Astrocyte of the cerebellum (primary cell): ENCODE measurements around the gene TTLL4.

Experiments
- DNase-seq: peaks from one replicate; pipeline ENCODE4 v3.0.0-alpha.2; 2011; ENCODE audit warnings: low read depth
- H3K4me3 ChIP-seq: 2 replicates; pipeline ENCODE4 v1.5.1; 2011; ENCODE audit warnings: mild to moderate bottlenecking, low read depth, low read length, moderate library complexity
- in situ Hi-C: cut with HindIII; loops from 2 replicates; pipeline ENCODE4 v1.10.0; 2017; ENCODE audit warnings: low sequenced_read_pairs
- TF ChIP-seq, protein P1 (sequence below): IDR thresholded peaks from 2 replicates; pipeline ENCODE4 v1.5.1; 2012; ENCODE audit warnings: low read length, low read depth, moderate library complexity, mild to moderate bottlenecking; ENCODE audit errors: missing control alignments

TTLL4 gene, protein sequence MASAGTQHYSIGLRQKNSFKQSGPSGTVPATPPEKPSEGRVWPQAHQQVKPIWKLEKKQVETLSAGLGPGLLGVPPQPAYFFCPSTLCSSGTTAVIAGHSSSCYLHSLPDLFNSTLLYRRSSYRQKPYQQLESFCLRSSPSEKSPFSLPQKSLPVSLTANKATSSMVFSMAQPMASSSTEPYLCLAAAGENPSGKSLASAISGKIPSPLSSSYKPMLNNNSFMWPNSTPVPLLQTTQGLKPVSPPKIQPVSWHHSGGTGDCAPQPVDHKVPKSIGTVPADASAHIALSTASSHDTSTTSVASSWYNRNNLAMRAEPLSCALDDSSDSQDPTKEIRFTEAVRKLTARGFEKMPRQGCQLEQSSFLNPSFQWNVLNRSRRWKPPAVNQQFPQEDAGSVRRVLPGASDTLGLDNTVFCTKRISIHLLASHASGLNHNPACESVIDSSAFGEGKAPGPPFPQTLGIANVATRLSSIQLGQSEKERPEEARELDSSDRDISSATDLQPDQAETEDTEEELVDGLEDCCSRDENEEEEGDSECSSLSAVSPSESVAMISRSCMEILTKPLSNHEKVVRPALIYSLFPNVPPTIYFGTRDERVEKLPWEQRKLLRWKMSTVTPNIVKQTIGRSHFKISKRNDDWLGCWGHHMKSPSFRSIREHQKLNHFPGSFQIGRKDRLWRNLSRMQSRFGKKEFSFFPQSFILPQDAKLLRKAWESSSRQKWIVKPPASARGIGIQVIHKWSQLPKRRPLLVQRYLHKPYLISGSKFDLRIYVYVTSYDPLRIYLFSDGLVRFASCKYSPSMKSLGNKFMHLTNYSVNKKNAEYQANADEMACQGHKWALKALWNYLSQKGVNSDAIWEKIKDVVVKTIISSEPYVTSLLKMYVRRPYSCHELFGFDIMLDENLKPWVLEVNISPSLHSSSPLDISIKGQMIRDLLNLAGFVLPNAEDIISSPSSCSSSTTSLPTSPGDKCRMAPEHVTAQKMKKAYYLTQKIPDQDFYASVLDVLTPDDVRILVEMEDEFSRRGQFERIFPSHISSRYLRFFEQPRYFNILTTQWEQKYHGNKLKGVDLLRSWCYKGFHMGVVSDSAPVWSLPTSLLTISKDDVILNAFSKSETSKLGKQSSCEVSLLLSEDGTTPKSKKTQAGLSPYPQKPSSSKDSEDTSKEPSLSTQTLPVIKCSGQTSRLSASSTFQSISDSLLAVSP

GRCh38 chr2:218710687-218711549, at the start of gene TTLL4:
TSS of gene TTLL4 (plus strand) at chr2:218710835. CDS start at chr2:218737677, 26,842 bp downstream.
- in situ Hi-C loops, result no loop called here
- DNase-seq, result peak; percentile 89
- TF ChIP-seq, protein P1, sequence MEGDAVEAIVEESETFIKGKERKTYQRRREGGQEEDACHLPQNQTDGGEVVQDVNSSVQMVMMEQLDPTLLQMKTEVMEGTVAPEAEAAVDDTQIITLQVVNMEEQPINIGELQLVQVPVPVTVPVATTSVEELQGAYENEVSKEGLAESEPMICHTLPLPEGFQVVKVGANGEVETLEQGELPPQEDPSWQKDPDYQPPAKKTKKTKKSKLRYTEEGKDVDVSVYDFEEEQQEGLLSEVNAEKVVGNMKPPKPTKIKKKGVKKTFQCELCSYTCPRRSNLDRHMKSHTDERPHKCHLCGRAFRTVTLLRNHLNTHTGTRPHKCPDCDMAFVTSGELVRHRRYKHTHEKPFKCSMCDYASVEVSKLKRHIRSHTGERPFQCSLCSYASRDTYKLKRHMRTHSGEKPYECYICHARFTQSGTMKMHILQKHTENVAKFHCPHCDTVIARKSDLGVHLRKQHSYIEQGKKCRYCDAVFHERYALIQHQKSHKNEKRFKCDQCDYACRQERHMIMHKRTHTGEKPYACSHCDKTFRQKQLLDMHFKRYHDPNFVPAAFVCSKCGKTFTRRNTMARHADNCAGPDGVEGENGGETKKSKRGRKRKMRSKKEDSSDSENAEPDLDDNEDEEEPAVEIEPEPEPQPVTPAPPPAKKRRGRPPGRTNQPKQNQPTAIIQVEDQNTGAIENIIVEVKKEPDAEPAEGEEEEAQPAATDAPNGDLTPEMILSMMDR, result peak; percentile 81
- H3K4me3 ChIP-seq, result peak within 1 kb of the TSS; percentile 95

DNA sequence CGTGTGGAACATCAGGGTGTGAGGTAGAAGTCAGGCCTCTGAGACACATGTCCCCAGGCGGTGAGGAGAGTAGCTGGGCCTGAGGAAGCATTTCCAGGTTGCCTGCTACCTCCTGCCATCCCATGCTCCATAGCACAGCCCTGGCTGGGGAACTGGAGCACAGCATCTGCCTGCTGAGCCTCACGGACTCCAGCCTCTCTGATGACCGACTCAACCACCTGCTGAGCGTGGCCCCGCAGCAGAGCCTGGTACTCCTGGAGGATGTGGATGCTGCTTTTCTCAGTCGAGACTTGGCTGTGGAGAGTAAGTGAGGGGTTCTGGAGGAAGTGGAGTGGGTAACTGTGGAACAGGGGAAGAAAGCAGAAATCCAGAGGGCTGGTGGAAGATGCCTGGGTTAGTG, 48.3 kb upstream of the TTLL4 start:
- TF ChIP-seq, protein P1, result no peak
- in situ Hi-C loops, result no loop called here
- no peak for DNase-seq
- H3K4me3 ChIP-seq, result no peak overlapping the region

DNA sequence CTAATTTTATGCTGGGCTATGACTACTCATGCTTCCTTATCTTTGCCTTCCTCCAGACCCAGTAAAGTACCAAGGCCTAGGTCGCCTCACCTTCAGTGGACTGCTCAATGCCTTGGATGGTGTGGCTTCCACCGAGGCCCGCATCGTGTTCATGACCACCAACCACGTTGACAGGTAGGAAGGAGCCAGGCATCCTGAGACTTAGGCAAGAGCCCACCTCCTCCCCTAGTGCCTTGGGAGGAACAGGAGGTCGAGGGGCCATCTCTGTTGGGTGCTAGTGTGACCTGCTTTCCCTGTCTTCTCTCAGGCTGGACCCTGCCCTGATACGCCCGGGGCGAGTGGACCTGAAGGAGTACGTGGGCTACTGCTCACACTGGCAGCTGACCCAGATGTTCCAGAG, 47.8 kb upstream of the TTLL4 start:
- in situ Hi-C loops, result no loop called here
- no peak overlapping the region for H3K4me3 ChIP-seq
- TF ChIP-seq, protein P1, result no peak
- DNase-seq, result no peak

DNA sequence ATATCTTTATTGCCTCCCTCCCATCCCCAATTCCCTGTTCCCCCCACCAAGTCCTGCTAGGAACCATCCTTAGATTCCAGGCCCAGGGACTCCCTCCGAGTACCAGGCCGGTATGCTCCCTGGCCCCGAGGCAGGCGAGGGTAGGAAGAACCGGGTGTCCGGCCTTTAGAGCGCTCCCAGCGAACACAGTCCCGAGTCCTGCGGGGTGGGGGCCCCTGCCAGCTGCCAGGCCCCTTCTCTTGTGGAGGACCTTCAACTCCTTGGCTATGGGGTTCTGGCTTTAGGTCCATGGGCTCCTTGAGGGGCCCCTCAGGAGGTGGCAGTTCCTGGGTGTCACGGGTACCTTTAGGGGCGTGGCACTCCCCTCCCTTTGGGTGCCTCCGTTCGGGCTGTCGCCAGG, 46.7 kb upstream of the TTLL4 start:
- no peak overlapping the region for H3K4me3 ChIP-seq
- DNase-seq, result no peak
- in situ Hi-C loops, result no loop called here
- TF ChIP-seq, protein P1, result no peak

DNA sequence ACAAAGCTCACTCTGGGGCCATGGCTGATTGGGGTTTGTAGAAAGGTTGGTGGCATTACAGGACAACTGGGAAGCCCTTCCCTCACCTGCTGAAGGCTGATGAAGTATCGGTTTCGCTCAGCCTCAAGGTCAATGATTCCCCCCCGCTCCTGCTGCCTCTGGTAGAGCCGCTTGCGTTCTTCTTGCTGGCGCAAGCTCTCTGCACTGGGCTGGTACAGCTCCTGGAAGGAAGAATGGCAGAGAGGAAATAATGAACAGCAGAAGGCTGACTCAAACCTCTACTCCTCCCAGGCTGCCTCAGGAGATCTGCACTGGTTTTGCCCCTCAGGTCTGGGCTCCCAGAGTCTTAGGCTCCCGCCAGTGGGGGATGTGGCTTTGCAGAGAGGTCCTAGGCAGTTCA, 46.0 kb upstream of the TTLL4 start:
- DNase-seq, result no peak
- in situ Hi-C loops, result no loop called here
- H3K4me3 ChIP-seq, result no peak overlapping the region
- TF ChIP-seq, protein P1, result no peak
